DND-41 (cell line): ENCODE results near the gene CPM.

ENCODE experiments used
- ATAC-seq: fragments of 200-7000 bp; cut with Tn5 transposase; 3 replicates; pipeline ENCODE4 v1.9.1; 2021; ENCODE audit warnings: low read depth; ENCODE audit not compliant: insufficient read depth
- DNase-seq: peaks from one replicate; pipeline ENCODE4 v3.0.0-alpha.2; 2020
- H2AFZ ChIP-seq: 2 replicates; pipeline ENCODE4 v1.6.0; 2012; ENCODE audit warnings: low read depth, low read length
- H3K27ac ChIP-seq: 2 replicates; pipeline ENCODE4 v1.5.1; 2012; ENCODE audit warnings: low read length, inconsistent platforms
- H3K27me3 ChIP-seq: fragments of 200-600 bp; sonication (generic); 2 replicates; pipeline ENCODE4 v1.6.0; 2012; ENCODE audit warnings: low read length, mild to moderate bottlenecking, inconsistent platforms; ENCODE audit not compliant: insufficient read depth, poor library complexity
- H3K36me3 ChIP-seq: 2 replicates; pipeline ENCODE4 v1.5.1; 2012; ENCODE audit warnings: low read length, inconsistent platforms; ENCODE audit not compliant: insufficient read depth
- H3K4me1 ChIP-seq: 2 replicates; pipeline ENCODE4 v1.5.1; 2012; ENCODE audit warnings: mild to moderate bottlenecking, low read length; ENCODE audit not compliant: insufficient read depth
- H3K4me2 ChIP-seq: 2 replicates; pipeline ENCODE4 v1.6.0; 2012; ENCODE audit warnings: mild to moderate bottlenecking, moderate library complexity, low read length, inconsistent platforms; ENCODE audit not compliant: insufficient read depth
- H3K4me3 ChIP-seq, 2 experiments: fragments of 200-600 bp in 1 of 2; shearing (Covaris generic) in 1 of 2; 2 replicates each; pipeline ENCODE4 v1.5.1; 2012 to 2016; ENCODE audit warnings: inconsistent platforms in 2 of 2, low read length in 2 of 2, mild to moderate bottlenecking in 2 of 2, low read depth in 1 of 2, moderate library complexity in 1 of 2
- H3K79me2 ChIP-seq: 2 replicates; pipeline ENCODE4 v1.6.0; 2012; ENCODE audit warnings: low read length, inconsistent platforms; ENCODE audit not compliant: insufficient read depth
- H3K9ac ChIP-seq: 2 replicates; pipeline ENCODE4 v1.6.0; 2012; ENCODE audit warnings: low read depth, mild to moderate bottlenecking, inconsistent platforms, low read length, moderate library complexity
- H3K9me3 ChIP-seq: 2 replicates; pipeline ENCODE4 v1.5.1; 2012; ENCODE audit warnings: low read length, moderate library complexity, mild to moderate bottlenecking, inconsistent platforms; ENCODE audit not compliant: insufficient read depth, severe bottlenecking
- H4K20me1 ChIP-seq: 2 replicates; pipeline ENCODE4 v1.6.0; 2012; ENCODE audit warnings: low read length; ENCODE audit not compliant: insufficient read depth
- EZH2 ChIP-seq: IDR thresholded peaks from 3 replicates; pipeline ENCODE4 v1.6.1; 2012; ENCODE audit warnings: borderline replicate concordance, low read depth, mild to moderate bottlenecking, moderate library complexity, low read length, inconsistent platforms; ENCODE audit not compliant: severe bottlenecking
- TF ChIP-seq, protein P1 (sequence below): IDR thresholded peaks from 2 replicates; pipeline ENCODE4 v1.5.1; 2012; ENCODE audit warnings: borderline replicate concordance, low read length, moderate library complexity, mild to moderate bottlenecking; ENCODE audit not compliant: poor library complexity, severe bottlenecking; ENCODE audit errors: extremely low read depth

CPM gene

GRCh38 chr12:68940731-68941130 lies 7.8 kb upstream of the CPM start:
- H3K79me2 ChIP-seq: no peaks in the 10 kb centered on the region
- H3K36me3 ChIP-seq: no peaks in the 10 kb centered on the region
- no peak overlapping the region for H3K4me3 ChIP-seq
- no peaks in the 10 kb centered on the region for H4K20me1 ChIP-seq
- no peak overlapping the region for H3K9ac ChIP-seq
- ATAC-seq: no peak
- no peaks in the 10 kb centered on the region for H3K4me1 ChIP-seq
- no peaks in the 10 kb centered on the region for H3K9me3 ChIP-seq
- H3K27me3 ChIP-seq: peaks cover 5% of the 10 kb centered on the region
- H3K4me2 ChIP-seq: no peak overlapping the region
- no peak overlapping the region for H2AFZ ChIP-seq
- TF ChIP-seq EZH2: no peak
- TF ChIP-seq, protein P1, sequence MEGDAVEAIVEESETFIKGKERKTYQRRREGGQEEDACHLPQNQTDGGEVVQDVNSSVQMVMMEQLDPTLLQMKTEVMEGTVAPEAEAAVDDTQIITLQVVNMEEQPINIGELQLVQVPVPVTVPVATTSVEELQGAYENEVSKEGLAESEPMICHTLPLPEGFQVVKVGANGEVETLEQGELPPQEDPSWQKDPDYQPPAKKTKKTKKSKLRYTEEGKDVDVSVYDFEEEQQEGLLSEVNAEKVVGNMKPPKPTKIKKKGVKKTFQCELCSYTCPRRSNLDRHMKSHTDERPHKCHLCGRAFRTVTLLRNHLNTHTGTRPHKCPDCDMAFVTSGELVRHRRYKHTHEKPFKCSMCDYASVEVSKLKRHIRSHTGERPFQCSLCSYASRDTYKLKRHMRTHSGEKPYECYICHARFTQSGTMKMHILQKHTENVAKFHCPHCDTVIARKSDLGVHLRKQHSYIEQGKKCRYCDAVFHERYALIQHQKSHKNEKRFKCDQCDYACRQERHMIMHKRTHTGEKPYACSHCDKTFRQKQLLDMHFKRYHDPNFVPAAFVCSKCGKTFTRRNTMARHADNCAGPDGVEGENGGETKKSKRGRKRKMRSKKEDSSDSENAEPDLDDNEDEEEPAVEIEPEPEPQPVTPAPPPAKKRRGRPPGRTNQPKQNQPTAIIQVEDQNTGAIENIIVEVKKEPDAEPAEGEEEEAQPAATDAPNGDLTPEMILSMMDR: no peak
- no peak overlapping the region for H3K27ac ChIP-seq
- no peak for DNase-seq

- no peaks in the 10 kb centered on the region for H3K79me2 ChIP-seq
- no peaks in the 10 kb centered on the region for H3K4me1 ChIP-seq
- no peak for ATAC-seq
- TF ChIP-seq EZH2: no peak
- TF ChIP-seq, protein P1: no peak
- H3K4me3 ChIP-seq: no peak overlapping the region
- no peak overlapping the region for H3K27ac ChIP-seq
- H3K9me3 ChIP-seq: no peaks in the 10 kb centered on the region
- H3K27me3 ChIP-seq: peaks cover 5% of the 10 kb centered on the region
- no peaks in the 10 kb centered on the region for H3K36me3 ChIP-seq
- no peak for DNase-seq
- no peak overlapping the region for H3K4me2 ChIP-seq
- H2AFZ ChIP-seq: no peak overlapping the region
- H3K9ac ChIP-seq: no peak overlapping the region
- no peaks in the 10 kb centered on the region for H4K20me1 ChIP-seq
Measured at GRCh38 chr12:68939505-68939904, 6.5 kb upstream of the CPM start.

DNA sequence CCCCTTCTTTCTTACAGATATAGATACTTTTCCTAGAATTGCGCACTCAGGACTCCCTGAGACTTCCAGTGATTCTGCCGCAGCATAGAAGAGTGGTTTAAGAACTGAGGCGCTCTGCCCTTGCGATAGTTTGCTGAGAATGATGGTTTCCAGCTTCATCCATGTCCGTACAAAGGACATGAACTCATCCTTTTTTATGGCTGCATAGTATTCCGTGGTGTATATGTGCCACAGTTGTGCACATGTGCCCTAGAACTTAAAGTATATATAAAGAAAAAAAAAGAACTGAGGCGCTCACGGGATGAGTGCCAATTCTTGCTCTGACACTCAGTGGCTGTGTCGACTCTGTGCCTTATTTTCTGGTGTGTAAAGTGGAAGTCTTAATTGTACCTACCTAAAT lies 1.4 kb upstream of the CPM start:
- H3K4me3 ChIP-seq: no peak overlapping the region
- H3K27me3 ChIP-seq: peaks cover 3% of the 10 kb centered on the region
- H3K9me3 ChIP-seq: no peaks in the 10 kb centered on the region
- H3K79me2 ChIP-seq: no peaks in the 10 kb centered on the region
- H3K9ac ChIP-seq: no peak overlapping the region
- no peak overlapping the region for H2AFZ ChIP-seq
- no peak for TF ChIP-seq EZH2
- TF ChIP-seq, protein P1: no peak
- no peaks in the 10 kb centered on the region for H3K36me3 ChIP-seq
- H4K20me1 ChIP-seq: no peaks in the 10 kb centered on the region
- H3K4me2 ChIP-seq: no peak overlapping the region
- H3K4me1 ChIP-seq: no peaks in the 10 kb centered on the region
- ATAC-seq (no peak), DNase-seq (no peak)
- no peak overlapping the region for H3K27ac ChIP-seq
